Measurements from ENCODE around the gene CUL9.

CUL9 gene

GRCh38 chr6:43173591-43174262, 8.3 kb upstream of the CUL9 start:
- no peak for DNase-seq

GRCh38 chr6:43174263-43175112, 7.5 kb upstream of the CUL9 start:
- DNase-seq = peak; percentile 100

- DNase-seq = no peak
Measured at GRCh38 chr6:43175676-43176422, 6.1 kb upstream of the CUL9 start.

- no peak for DNase-seq
Measured at GRCh38 chr6:43176423-43176786, 5.6 kb upstream of the CUL9 start.

GRCh38 chr6:43178150-43178549, 3.8 kb upstream of the CUL9 start:
- no peak for DNase-seq

- no peak for DNase-seq
Measured at GRCh38 chr6:43178951-43179830, 2.8 kb upstream of the CUL9 start.

- DNase-seq = no peak
Measured at GRCh38 chr6:43180058-43180457, 1.9 kb upstream of the CUL9 start.

- DNase-seq = no peak
Measured at GRCh38 chr6:43180985-43181384, 1.0 kb upstream of the CUL9 start.

- no peak for DNase-seq
Measured at GRCh38 chr6:43181621-43181941, 415 bp upstream of the CUL9 start.

- no peak for DNase-seq
Measured at GRCh38 chr6:43183441-43183840, 1.4 kb downstream of the CUL9 start.

GRCh38 chr6:43184268-43184985, 2.4 kb downstream of the CUL9 start:
- DNase-seq = no peak

GRCh38 chr6:43185391-43185985, 3.5 kb downstream of the CUL9 start:
- peak; percentile 20 for DNase-seq

- no peak for DNase-seq
Measured at GRCh38 chr6:43186019-43186418, 4.0 kb downstream of the CUL9 start.

- DNase-seq = no peak
Measured at GRCh38 chr6:43186706-43187105, 4.7 kb downstream of the CUL9 start.

GRCh38 chr6:43187821-43188220, 5.8 kb downstream of the CUL9 start:
- no peak for DNase-seq

GRCh38 chr6:43188426-43188825, 6.4 kb downstream of the CUL9 start:
- DNase-seq = no peak

GRCh38 chr6:43189776-43190304, 7.8 kb downstream of the CUL9 start:
- no peak for DNase-seq

GRCh38 chr6:43192911-43193310, 10.9 kb downstream of the CUL9 start:
- no peak for DNase-seq

GRCh38 chr6:43193929-43194328, 11.9 kb downstream of the CUL9 start:
- no peak for DNase-seq

GRCh38 chr6:43196337-43196736, 14.3 kb downstream of the CUL9 start:
- DNase-seq = no peak

GRCh38 chr6:43199912-43200311, 17.9 kb downstream of the CUL9 start:
- no peak for DNase-seq

GRCh38 chr6:43200541-43200940, 18.5 kb downstream of the CUL9 start:
- DNase-seq = no peak
